Measurements from ENCODE around the gene PPDPF.

DNA sequence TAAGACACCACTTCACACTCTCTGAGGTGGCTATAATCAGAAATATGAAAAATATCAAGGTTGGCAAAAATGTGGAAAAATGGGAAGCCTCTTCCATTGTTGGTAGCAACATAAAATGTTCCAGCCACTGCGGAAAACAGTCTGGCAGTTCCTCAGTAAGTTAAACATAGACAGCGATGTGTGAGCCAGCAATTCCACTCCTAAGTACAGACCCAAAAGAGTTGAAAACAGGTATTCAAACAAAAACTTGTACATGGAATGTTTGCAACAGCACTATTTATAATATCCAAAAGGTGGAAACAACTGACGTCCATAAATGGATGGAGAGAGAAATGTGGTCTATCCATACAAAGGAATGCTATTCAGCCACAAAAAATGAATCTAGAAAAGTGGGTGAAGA lies 7.4 kb upstream of the PPDPF start:
- TF ChIP-seq, protein P1, sequence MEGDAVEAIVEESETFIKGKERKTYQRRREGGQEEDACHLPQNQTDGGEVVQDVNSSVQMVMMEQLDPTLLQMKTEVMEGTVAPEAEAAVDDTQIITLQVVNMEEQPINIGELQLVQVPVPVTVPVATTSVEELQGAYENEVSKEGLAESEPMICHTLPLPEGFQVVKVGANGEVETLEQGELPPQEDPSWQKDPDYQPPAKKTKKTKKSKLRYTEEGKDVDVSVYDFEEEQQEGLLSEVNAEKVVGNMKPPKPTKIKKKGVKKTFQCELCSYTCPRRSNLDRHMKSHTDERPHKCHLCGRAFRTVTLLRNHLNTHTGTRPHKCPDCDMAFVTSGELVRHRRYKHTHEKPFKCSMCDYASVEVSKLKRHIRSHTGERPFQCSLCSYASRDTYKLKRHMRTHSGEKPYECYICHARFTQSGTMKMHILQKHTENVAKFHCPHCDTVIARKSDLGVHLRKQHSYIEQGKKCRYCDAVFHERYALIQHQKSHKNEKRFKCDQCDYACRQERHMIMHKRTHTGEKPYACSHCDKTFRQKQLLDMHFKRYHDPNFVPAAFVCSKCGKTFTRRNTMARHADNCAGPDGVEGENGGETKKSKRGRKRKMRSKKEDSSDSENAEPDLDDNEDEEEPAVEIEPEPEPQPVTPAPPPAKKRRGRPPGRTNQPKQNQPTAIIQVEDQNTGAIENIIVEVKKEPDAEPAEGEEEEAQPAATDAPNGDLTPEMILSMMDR (IDR thresholded peaks at IDR 0.05), result no peak
- TF ChIP-seq EZH2 (IDR thresholded peaks at IDR 0.05), result no peak
